PC-3 (cell line): ENCODE measurements around the gene CRADD. TPM values are rescaled to one million over a fixed set of nuclear protein-coding genes. Genes with fewer than 3 reads are reported as not detected.
A peak's percentile ranks its signal among the peaks of the same experiment; 100 is the strongest.

ENCODE experiments used
- ATAC-seq: fragments of 200-7000 bp; cut with Tn5 transposase; 2 replicates; pipeline ENCODE4 v1.9.1; 2020; ENCODE audit warnings: mild to moderate bottlenecking, moderate library complexity
- BruUV-seq: library from RNA; stranded (reverse); fragments of 400-500 nt; replicated peaks from 2 replicates; lab custom pipeline; 2021; lab: Mats Ljungman, UMichigan
- CTCF ChIA-PET: fragments of 300-600 bp; sonication (Branson Sonifier 250); formaldehyde crosslinking; loops from one replicate; lab custom pipeline; 2022; ENCODE audit warnings: antibody characterized with exemption; lab: Charles Lee
- POLR2A ChIA-PET: fragments of 300-600 bp; sonication (Branson Sonifier 250); formaldehyde crosslinking; loops from one replicate; lab custom pipeline; 2022; ENCODE audit warnings: antibody characterized with exemption; ENCODE audit not compliant: unreplicated experiment; lab: Charles Lee
- DNase-seq: peaks from one replicate; pipeline ENCODE4 v3.0.0-alpha.2; 2015
- H2AFZ ChIP-seq: fragments of 300-600 bp; sonication (generic); 2 replicates; pipeline ENCODE4 v1.6.0; 2016; ENCODE audit warnings: antibody characterized with exemption, low read length
- H3F3A ChIP-seq: fragments of 300-600 bp; sonication (generic); one replicate; pipeline ENCODE4 v1.6.0; 2017; ENCODE audit warnings: antibody characterized with exemption, low read length, control low read depth, mild to moderate bottlenecking; ENCODE audit not compliant: unreplicated experiment
- H3K27ac ChIP-seq: fragments of 300-600 bp; sonication (generic); 2 replicates; pipeline ENCODE4 v1.5.1; 2016; ENCODE audit warnings: mild to moderate bottlenecking, low read length
- H3K27me3 ChIP-seq: fragments of 300-600 bp; sonication (generic); 2 replicates; pipeline ENCODE4 v1.6.1; 2016; ENCODE audit warnings: low read length, mixed read lengths
- H3K36me3 ChIP-seq: fragments of 300-600 bp; sonication (generic); 2 replicates; pipeline ENCODE4 v1.6.1; 2016; ENCODE audit warnings: low read depth, mixed run types, low read length, mixed read lengths
- H3K4me1 ChIP-seq: fragments of 300-600 bp; sonication (generic); 2 replicates; pipeline ENCODE4 v1.5.1; 2016; ENCODE audit warnings: low read length; ENCODE audit not compliant: insufficient read depth
- H3K4me2 ChIP-seq: fragments of 300-600 bp; sonication (generic); 2 replicates; pipeline ENCODE4 v1.6.0; 2016; ENCODE audit warnings: low read length
- H3K4me3 ChIP-seq: fragments of 300-600 bp; sonication (generic); 2 replicates; pipeline ENCODE4 v1.5.1; 2016; ENCODE audit warnings: mild to moderate bottlenecking, low read length, mixed read lengths
- H3K79me2 ChIP-seq: fragments of 300-600 bp; sonication (generic); 2 replicates; pipeline ENCODE4 v1.6.1; 2017; ENCODE audit warnings: low read length, mixed read lengths
- H3K9ac ChIP-seq: fragments of 300-600 bp; sonication (generic); 2 replicates; pipeline ENCODE4 v1.6.0; 2016; ENCODE audit warnings: mild to moderate bottlenecking, low read length
- H3K9me2 ChIP-seq: fragments of 300-600 bp; sonication (generic); replicated peaks from 2 replicates; pipeline ENCODE4 v1.6.1; 2016; ENCODE audit warnings: mixed run types, low read length, mixed read lengths
- H3K9me3 ChIP-seq: fragments of 300-600 bp; sonication (generic); 2 replicates; pipeline ENCODE4 v1.6.1; 2016; ENCODE audit warnings: low read length, mixed read lengths
- H4K20me1 ChIP-seq: fragments of 300-600 bp; sonication (generic); 2 replicates; pipeline ENCODE4 v1.6.1; 2016; ENCODE audit warnings: low read length, mixed read lengths
- CTCF ChIP-seq: fragments of 300-600 bp; sonication (generic); conservative IDR thresholded peaks from 2 replicates; pipeline ENCODE4 v1.5.1; 2017; ENCODE audit warnings: antibody characterized with exemption, low read depth, mild to moderate bottlenecking, low read length
- EZH2 ChIP-seq: fragments of 300-600 bp; sonication (generic); IDR thresholded peaks from one replicate; pipeline ENCODE4 v1.6.1; 2017; ENCODE audit warnings: antibody characterized with exemption, mild to moderate bottlenecking, low read length; ENCODE audit not compliant: unreplicated experiment
- EZH2phosphoT487 ChIP-seq: fragments of 300-600 bp; sonication (generic); IDR thresholded peaks from 2 replicates; pipeline ENCODE4 v1.6.1; 2018; ENCODE audit warnings: mild to moderate bottlenecking, antibody characterized with exemption, low read length, borderline replicate concordance
- intact Hi-C: fragments of 100-400 bp; cut with micrococcal nuclease; formaldehyde crosslinking; loops from 2 replicates; pipeline ENCODE4 v1.9.0; 2023
- total RNA-seq: library from RNA; depleted of rRNA; stranded (reverse); fragments of >200 nt; gene quantifications from 2 replicates; pipeline ENCODE4 v1.2.3, GENCODE V29; 2014

The CRADD gene
- total RNA-seq, 1 experiment from 2014 or later = 11.4 TPM

- ChIA-PET CTCF (no interaction called here), POLR2A (no interaction called here)
- TF ChIP-seq EZH2 = no peak
- TF ChIP-seq CTCF = no peak
- no peak for TF ChIP-seq EZH2phosphoT487
- peaks cover 6% of the 10 kb centered on the region; the same call in 1 of the 2 replicates for H3K4me1 ChIP-seq
- no peaks in the 10 kb centered on the region for H3K36me3 ChIP-seq
- H3K79me2 ChIP-seq = no peaks in the 10 kb centered on the region
- DNase-seq = no peak
- H3K4me2 ChIP-seq = no peak overlapping the region
- BruUV-seq = no TSS peak
- intact Hi-C loops = no loop called here
- no peaks in the 10 kb centered on the region for H3F3A ChIP-seq
- H3K4me3 ChIP-seq = no peak overlapping the region
- no peak overlapping the region for H2AFZ ChIP-seq
- H3K9ac ChIP-seq = no peak overlapping the region
- H3K9me3 ChIP-seq = no peaks in the 10 kb centered on the region
- no peak for ATAC-seq
- H3K27me3 ChIP-seq = no peaks in the 10 kb centered on the region
- H4K20me1 ChIP-seq = no peaks in the 10 kb centered on the region
- H3K27ac ChIP-seq = no peak overlapping the region
- H3K9me2 ChIP-seq = no peaks in the 10 kb centered on the region
Observed at GRCh38 chr12:93856611-93857010, 179.4 kb downstream of the CRADD start.

- ChIA-PET POLR2A (no interaction called here), CTCF (no interaction called here)
- H3K4me2 ChIP-seq = no peak overlapping the region
- no peaks in the 10 kb centered on the region for H3F3A ChIP-seq
- H3K9ac ChIP-seq = no peak overlapping the region
- H3K27ac ChIP-seq = no peak overlapping the region
- no peak overlapping the region for H2AFZ ChIP-seq
- H3K4me3 ChIP-seq = no peak overlapping the region
- H3K4me1 ChIP-seq = peaks cover 6% of the 10 kb centered on the region; the same call in 1 of the 2 replicates
- intact Hi-C loops = no loop called here
- no peaks in the 10 kb centered on the region for H3K9me2 ChIP-seq
- no peaks in the 10 kb centered on the region for H3K27me3 ChIP-seq
- peak; percentile 49 for DNase-seq
- TF ChIP-seq EZH2 (no peak), EZH2phosphoT487 (no peak), CTCF (no peak)
- ATAC-seq = peak; percentile 64
- H4K20me1 ChIP-seq = no peaks in the 10 kb centered on the region
- no TSS peak for BruUV-seq
- no peaks in the 10 kb centered on the region for H3K79me2 ChIP-seq
- H3K36me3 ChIP-seq = no peaks in the 10 kb centered on the region
- no peaks in the 10 kb centered on the region for H3K9me3 ChIP-seq
Observed at GRCh38 chr12:93857279-93857938, 180.2 kb downstream of the CRADD start.

- Histone ChIP-seq H2AFZ (no peak overlapping the region), H3K9ac (no peak overlapping the region), H3K4me3 (no peak overlapping the region), H3K79me2 (no peaks in the 10 kb centered on the region), H3K27ac (no peak overlapping the region), H4K20me1 (no peaks in the 10 kb centered on the region), H3K27me3 (no peaks in the 10 kb centered on the region), H3K4me2 (no peak overlapping the region), H3K9me2 (no peaks in the 10 kb centered on the region), H3K36me3 (no peaks in the 10 kb centered on the region), H3F3A (no peaks in the 10 kb centered on the region), H3K9me3 (no peaks in the 10 kb centered on the region), H3K4me1 (peaks cover 6% of the 10 kb centered on the region; the same call in 1 of the 2 replicates)
- TF ChIP-seq EZH2 = no peak
- no peak for TF ChIP-seq EZH2phosphoT487
- no peak for TF ChIP-seq CTCF
- ChIA-PET POLR2A (no interaction called here), CTCF (no interaction called here)
- intact Hi-C loops = no loop called here
- no peak for ATAC-seq
- no peak for DNase-seq
- BruUV-seq = no TSS peak
Observed at GRCh38 chr12:93857991-93858447, 180.8 kb downstream of the CRADD start.
